Measurements from ENCODE around the gene KIF19. TPM values are rescaled to one million over a fixed set of nuclear protein-coding genes. Genes with fewer than 3 reads are reported as not detected.

Gene KIF19
- total RNA-seq, 1 experiment from 2014 or later: 2.5 TPM

Other genes with a start within 250 kb of the KIF19 start
- gene RPL38, start 122.5 kb upstream of the KIF19 start, total RNA-seq (2014; rRNA removed; shearing (Covaris generic)): 1,500 and 1,729 TPM in 2 replicates
- 0.05 and 0.33 TPM in 2 replicates for gene TTYH2, start 112.7 kb upstream of the KIF19 start, total RNA-seq (2014; rRNA removed; shearing (Covaris generic))
- not detected in 2 replicates for gene DNAI2, start 52.0 kb upstream of the KIF19 start, total RNA-seq (2014; rRNA removed; shearing (Covaris generic))
- gene BTBD17, start 35.6 kb downstream of the KIF19 start, total RNA-seq (2014; rRNA removed; shearing (Covaris generic)): 0.10 and 0.44 TPM in 2 replicates
- 0.15 and 1.3 TPM in 2 replicates for gene GPR142, start 41.3 kb downstream of the KIF19 start, total RNA-seq (2014; rRNA removed; shearing (Covaris generic))
- 145 and 149 TPM in 2 replicates for gene GPRC5C, start 105.9 kb downstream of the KIF19 start, total RNA-seq (2014; rRNA removed; shearing (Covaris generic))
- not detected in 2 replicates for gene CD300A, start 140.4 kb downstream of the KIF19 start, total RNA-seq (2014; rRNA removed; shearing (Covaris generic))
- gene CD300LB, start 205.2 kb downstream of the KIF19 start, total RNA-seq (2014; rRNA removed; shearing (Covaris generic)): not detected in 2 replicates
- gene CD300C, start 219.9 kb downstream of the KIF19 start, total RNA-seq (2014; rRNA removed; shearing (Covaris generic)): 0.48 and 0.68 TPM in 2 replicates
- not detected in 2 replicates for gene CD300H, start 241.3 kb downstream of the KIF19 start, total RNA-seq (2014; rRNA removed; shearing (Covaris generic))